CD14-positive monocyte (primary cell): ENCODE measurements around the gene BTK. TPM values are rescaled to one million over a fixed set of nuclear protein-coding genes. Genes with fewer than 3 reads are reported as not detected.

Source experiments
- DNase-seq, 3 donors: peaks; one replicate each; pipeline ENCODE4 v3.0.0-alpha.2; 2011 to 2022
- H2AFZ ChIP-seq: 2 replicates; pipeline ENCODE4 v1.6.0; 2012; ENCODE audit warnings: mild to moderate bottlenecking, low read depth, low read length, inconsistent platforms; ENCODE audit not compliant: insufficient read depth, poor library complexity, severe bottlenecking
- H3K27ac ChIP-seq, 2 donors: 1 replicate in 1 of 2; 2 replicates in 1 of 2; pipeline ENCODE4 v1.5.1; 2012 to 2013; ENCODE audit warnings: low read length in 2 of 2, control low read depth in 1 of 2, inconsistent platforms in 1 of 2, low read depth in 1 of 2, mild to moderate bottlenecking in 1 of 2
- H3K27me3 ChIP-seq, 2 donors: one replicate each; pipeline versions ENCODE4 v1.6.0 to v1.6.1; 2011 to 2013; ENCODE audit warnings: low read length in 2 of 2; ENCODE audit not compliant: control insufficient read depth in 2 of 2, insufficient read depth in 2 of 2
- H3K36me3 ChIP-seq, 2 donors: replicated peaks in 1 of 2; 1 replicate in 1 of 2; 2 replicates in 1 of 2; pipeline versions ENCODE4 v1.5.1 to v1.6.1; 2012 to 2013; ENCODE audit warnings: low read length in 2 of 2, control low read depth in 1 of 2, inconsistent platforms in 1 of 2, mild to moderate bottlenecking in 1 of 2; ENCODE audit not compliant: insufficient read depth in 2 of 2, control insufficient read depth in 1 of 2
- H3K4me1 ChIP-seq, 2 donors: 1 replicate in 1 of 2; 2 replicates in 1 of 2; pipeline versions ENCODE4 v1.5.1 to v1.6.1; 2012 to 2013; ENCODE audit warnings: low read length in 2 of 2, control low read depth in 1 of 2, inconsistent platforms in 1 of 2, mild to moderate bottlenecking in 1 of 2, moderate library complexity in 1 of 2; ENCODE audit not compliant: insufficient read depth in 2 of 2, control insufficient read depth in 1 of 2
- H3K4me2 ChIP-seq: replicated peaks from 2 replicates; pipeline ENCODE3; 2012; ENCODE audit warnings: low read length, moderate library complexity, mild to moderate bottlenecking; ENCODE audit not compliant: poor library complexity, severe bottlenecking; ENCODE audit errors: extremely low read depth
- H3K4me3 ChIP-seq, 3 experiments: fragments of 200-600 bp in 1 of 3; sonication (generic) in 1 of 3; replicated peaks in 1 of 3; 1 replicate in 2 of 3; 2 replicates in 1 of 3; pipeline ENCODE4 v1.5.1; 2011 to 2013; ENCODE audit warnings: low read length in 3 of 3, mild to moderate bottlenecking in 3 of 3, control low read depth in 2 of 3, low read depth in 2 of 3, inconsistent platforms in 1 of 3, moderate library complexity in 1 of 3
- H3K79me2 ChIP-seq: 2 replicates; pipeline ENCODE4 v1.6.0; 2012; ENCODE audit warnings: mild to moderate bottlenecking, control low read depth, inconsistent platforms, low read length, moderate library complexity; ENCODE audit not compliant: insufficient read depth
- H3K9ac ChIP-seq: 2 replicates; pipeline ENCODE4 v1.6.0; 2017; ENCODE audit warnings: low read length, mild to moderate bottlenecking; ENCODE audit not compliant: insufficient read depth, poor library complexity, severe bottlenecking
- H3K9me3 ChIP-seq, 2 donors: replicated peaks in 1 of 2; 1 replicate in 1 of 2; 2 replicates in 1 of 2; pipeline versions ENCODE4 v1.5.1 to v1.6.1; 2012 to 2013; ENCODE audit warnings: low read length in 2 of 2, control low read depth in 1 of 2; ENCODE audit not compliant: control insufficient read depth in 1 of 2, insufficient read depth in 1 of 2
- H4K20me1 ChIP-seq: 2 replicates; pipeline ENCODE4 v1.6.0; 2012; ENCODE audit warnings: mild to moderate bottlenecking, low read length, control low read depth, moderate library complexity; ENCODE audit not compliant: insufficient read depth
- H3K27ac Mint-ChIP-seq, 7 donors: one replicate each; pipeline ENCODE4 v1.8.0; 2020; ENCODE audit warnings: mild to moderate bottlenecking in 7 of 7, mixed read lengths in 7 of 7, moderate library complexity in 6 of 7, inconsistent platforms in 2 of 7
- H3K27me3 Mint-ChIP-seq, 3 donors: one replicate each; pipeline ENCODE4 v1.8.0; 2021 to 2022; ENCODE audit warnings: low read depth in 3 of 3, mild to moderate bottlenecking in 3 of 3, mixed read lengths in 3 of 3, moderate library complexity in 3 of 3, inconsistent platforms in 1 of 3
- H3K36me3 Mint-ChIP-seq, 2 donors: one replicate each; pipeline ENCODE4 v1.8.0; 2020; ENCODE audit warnings: mixed read lengths in 2 of 2, inconsistent platforms in 1 of 2, mild to moderate bottlenecking in 1 of 2
- H3K4me1 Mint-ChIP-seq: one replicate; pipeline ENCODE4 v1.8.0; 2020; ENCODE audit warnings: mild to moderate bottlenecking, mixed read lengths
- H3K4me3 Mint-ChIP-seq, 2 donors: one replicate each; pipeline ENCODE4 v1.8.0; 2020; ENCODE audit warnings: mild to moderate bottlenecking in 2 of 2, mixed read lengths in 2 of 2, moderate library complexity in 1 of 2
- H3K9me3 Mint-ChIP-seq, 7 donors: one replicate each; pipeline ENCODE4 v1.8.0; 2020 to 2022; ENCODE audit warnings: mixed read lengths in 7 of 7, mild to moderate bottlenecking in 6 of 7, moderate library complexity in 6 of 7, inconsistent platforms in 2 of 7
- WGBS: methylation state at CpG from one replicate; pipeline ENCODE4 v1.1.5; 2013; ENCODE audit warnings: missing lambda C conversion rate; ENCODE audit not compliant: insufficient coverage; 5-methylcytosine and 5-hydroxymethylcytosine counted together
- intact Hi-C, 2 donors: fragments of 100-400 bp; cut with micrococcal nuclease; formaldehyde crosslinking; loops; one replicate each; pipeline versions ENCODE4 v1.15.0 to v1.15.1; 2023
- polyA plus RNA-seq, 3 donors: library from polyadenylated mRNA; depleted of rRNA in 1 of 3; unstranded in 2 of 3; stranded (reverse) in 1 of 3; fragments of 300-500 nt in 2 of 3; fragments of >200 nt in 1 of 3; fragmentation: Illumina TruSeq in 2 of 3; gene quantifications; 1 replicate in 2 of 3; 2 replicates in 1 of 3; pipeline ENCODE4 v1.2.3, GENCODE V29; 2012 to 2021
- small RNA-seq: library from RNA; depleted of rRNA; stranded (forward); fragments of <200 nt; gene quantifications from one replicate; pipeline ENCODE3, GENCODE V24; 2012; ENCODE audit warnings: low read depth; ENCODE audit not compliant: insufficient read length
- TF ChIP-seq, protein P1 (sequence below): fragments of 200-600 bp; IDR thresholded peaks from one replicate; pipeline ENCODE4 v1.8.0; 2022; ENCODE audit warnings: antibody characterized with exemption, mild to moderate bottlenecking

The BTK gene
- polyA plus RNA-seq, 3 donors: 74.1 to 92.9 (median 82.9) TPM

DNA sequence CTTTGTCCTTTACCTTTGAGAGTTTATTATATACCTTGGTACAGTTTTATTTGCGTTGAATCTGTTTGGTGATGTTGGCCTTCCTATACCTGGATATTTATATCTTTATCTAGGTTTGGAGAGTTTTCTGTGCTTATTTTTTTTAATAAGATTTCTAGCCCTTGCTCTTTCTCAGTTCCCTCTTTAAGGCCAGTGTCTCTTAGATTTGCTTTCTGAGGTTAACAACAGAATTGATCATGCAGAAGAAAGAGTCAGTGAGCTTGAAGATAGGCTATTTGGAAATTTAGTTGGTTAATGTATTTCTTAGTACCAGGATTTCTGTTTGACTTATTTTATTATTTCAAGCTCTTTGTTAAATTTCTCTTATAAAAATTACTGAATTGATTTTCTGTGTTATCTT is 82.2 kb downstream of the BTK start:
- no CpG with 5 or more reads among the region's 1 CpG for WGBS
- H3K36me3 Mint-ChIP-seq: no peaks in the 10 kb centered on the region
- no peak overlapping the region for H3K4me3 Mint-ChIP-seq
- H3K4me3 ChIP-seq: no peak overlapping the region
- no peak overlapping the region for H3K9ac ChIP-seq
- H3K27me3 Mint-ChIP-seq: peaks cover 0 to 3% (median 0%) of the 10 kb centered on the region in 3 donors
- H4K20me1 ChIP-seq: no peaks in the 10 kb centered on the region
- H3K27ac Mint-ChIP-seq: no peak overlapping the region
- no peak overlapping the region for H3K4me2 ChIP-seq
- H3K9me3 ChIP-seq: no peaks in the 10 kb centered on the region
- H3K27me3 ChIP-seq: no peaks in the 10 kb centered on the region
- TF ChIP-seq, protein P1, sequence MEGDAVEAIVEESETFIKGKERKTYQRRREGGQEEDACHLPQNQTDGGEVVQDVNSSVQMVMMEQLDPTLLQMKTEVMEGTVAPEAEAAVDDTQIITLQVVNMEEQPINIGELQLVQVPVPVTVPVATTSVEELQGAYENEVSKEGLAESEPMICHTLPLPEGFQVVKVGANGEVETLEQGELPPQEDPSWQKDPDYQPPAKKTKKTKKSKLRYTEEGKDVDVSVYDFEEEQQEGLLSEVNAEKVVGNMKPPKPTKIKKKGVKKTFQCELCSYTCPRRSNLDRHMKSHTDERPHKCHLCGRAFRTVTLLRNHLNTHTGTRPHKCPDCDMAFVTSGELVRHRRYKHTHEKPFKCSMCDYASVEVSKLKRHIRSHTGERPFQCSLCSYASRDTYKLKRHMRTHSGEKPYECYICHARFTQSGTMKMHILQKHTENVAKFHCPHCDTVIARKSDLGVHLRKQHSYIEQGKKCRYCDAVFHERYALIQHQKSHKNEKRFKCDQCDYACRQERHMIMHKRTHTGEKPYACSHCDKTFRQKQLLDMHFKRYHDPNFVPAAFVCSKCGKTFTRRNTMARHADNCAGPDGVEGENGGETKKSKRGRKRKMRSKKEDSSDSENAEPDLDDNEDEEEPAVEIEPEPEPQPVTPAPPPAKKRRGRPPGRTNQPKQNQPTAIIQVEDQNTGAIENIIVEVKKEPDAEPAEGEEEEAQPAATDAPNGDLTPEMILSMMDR: no peak
- intact Hi-C loops: no loop called here
- no peak overlapping the region for H2AFZ ChIP-seq
- no peak for DNase-seq
- H3K27ac ChIP-seq: no peak overlapping the region
- no peaks in the 10 kb centered on the region for H3K36me3 ChIP-seq
- H3K4me1 ChIP-seq: no peaks in the 10 kb centered on the region
- no peaks in the 10 kb centered on the region for H3K4me1 Mint-ChIP-seq
- H3K79me2 ChIP-seq: no peaks in the 10 kb centered on the region
- H3K9me3 Mint-ChIP-seq: peaks cover 0 to 8% (median 5%) of the 10 kb centered on the region in 7 donors

Small RNA genes within 50 kb of the gene (small RNA-seq; reads per million reads assigned to genes)
- not detected for gene RNU6-934P

Other genes with a start within 250 kb of the BTK start
- gene DRP2, start 166.4 kb downstream of the BTK start, polyA plus RNA-seq: not detected
- not detected for gene TAF7L, start 94.9 kb downstream of the BTK start, polyA plus RNA-seq
- gene TIMM8A, start 37.4 kb downstream of the BTK start, polyA plus RNA-seq: 1 to 10 TPM; 1.9 to 2.5 (median 2.4) TPM
- gene RPL36A, start 4.8 kb upstream of the BTK start, polyA plus RNA-seq: 1,000 to 10,000 TPM in 1 of 3 donors, 100 to 1,000 TPM in 2; 833 to 2,390 (median 875) TPM
- 100 to 1,000 TPM in 1 of 3 donors, 10 to 100 TPM in 2; 64.0 to 101 (median 80.0) TPM for gene GLA, start 21.7 kb upstream of the BTK start, polyA plus RNA-seq
- 100 to 1,000 TPM in 2 of 3 donors, 10 to 100 TPM in 1; 27.7 to 163 (median 118) TPM for gene HNRNPH2, start 22.0 kb upstream of the BTK start, polyA plus RNA-seq
- 1 to 10 TPM in 1 of 3 donors, under 1 TPM in 1, not detected in 1; 0.66 to 4.4 TPM for gene ARMCX4, start 99.3 kb upstream of the BTK start, polyA plus RNA-seq
- gene ARMCX1, start 164.4 kb upstream of the BTK start, polyA plus RNA-seq: 1 to 10 TPM; 1.4 to 3.4 (median 1.6) TPM
- 10 to 100 TPM; 20.9 to 29.9 (median 21.1) TPM for gene ARMCX6, start 231.8 kb upstream of the BTK start, polyA plus RNA-seq
- 10 to 100 TPM; 13.7 to 18.3 (median 14.4) TPM for gene ARMCX3, start 237.0 kb upstream of the BTK start, polyA plus RNA-seq